HepG2 (cell line): ENCODE results near the gene RGS11.

Experiments used
- CTCF ChIP-seq: sonication (generic); formaldehyde crosslinking; IDR thresholded peaks from 2 replicates; pipeline ENCODE4 v1.5.0; 2020; ENCODE audit warnings: mild to moderate bottlenecking, missing genetic modification reagents, moderate library complexity
- EP300 ChIP-seq, 3 experiments: sonication (generic) in 1 of 3; formaldehyde crosslinking in 1 of 3; IDR thresholded peaks; 2 replicates each; pipeline versions ENCODE4 v1.5.1 to v1.6.1; 2011 to 2020; ENCODE audit warnings: low read depth in 2 of 3, low read length in 2 of 3, borderline replicate concordance in 1 of 3, improper control_type of control experiment in 1 of 3, mild to moderate bottlenecking in 1 of 3, missing genetic modification reagents in 1 of 3, moderate library complexity in 1 of 3
- EZH2 ChIP-seq: conservative IDR thresholded peaks from 2 replicates; pipeline ENCODE4 v1.6.1; 2012; ENCODE audit warnings: mild to moderate bottlenecking, low read depth, low read length, moderate library complexity
- FOXA3 ChIP-seq: IDR thresholded peaks from 2 replicates; pipeline ENCODE4 v1.6.1; 2016; ENCODE audit warnings: missing genetic modification reagents, missing compliant biosample characterization
- NPAS2 ChIP-seq: sonication (generic); formaldehyde crosslinking; IDR thresholded peaks from 2 replicates; pipeline ENCODE4 v1.8.0; 2022; ENCODE audit warnings: mild to moderate bottlenecking, missing genetic modification reagents, borderline replicate concordance
- ZNF30 ChIP-seq: sonication (generic); formaldehyde crosslinking; IDR thresholded peaks from 2 replicates; pipeline ENCODE4 v1.5.0; 2020; ENCODE audit warnings: mild to moderate bottlenecking, missing genetic modification reagents
- ZNF414 ChIP-seq: sonication (generic); formaldehyde crosslinking; IDR thresholded peaks from 2 replicates; pipeline ENCODE4 v1.5.0; 2020; ENCODE audit warnings: missing genetic modification reagents

- TF ChIP-seq NPAS2 (CRISPR knock-in tag) (no peak), FOXA3 (CRISPR knock-in tag) (no peak), EZH2 (no peak), ZNF414 (CRISPR knock-in tag) (no peak), ZNF30 (CRISPR knock-in tag) (no peak), EP300 (IDR thresholded peaks at IDR 0.05; ENCODE audit: low read depth in 2 of 2, low read length in 2 of 2) (no peak), EP300 (CRISPR knock-in tag; IDR thresholded peaks at IDR 0.05; ENCODE audit: borderline replicate concordance) (no peak), CTCF (no peak)
Measured at GRCh38 chr16:282491-282890, 6.7 kb upstream of the RGS11 start.
